ENCODE results near the gene KIF1C. TPM values are rescaled to one million over a fixed set of nuclear protein-coding genes. Genes with fewer than 3 reads are reported as not detected.

Gene KIF1C
- total RNA-seq, 1 experiment from 2014 or later: 85.6 TPM

DNA sequence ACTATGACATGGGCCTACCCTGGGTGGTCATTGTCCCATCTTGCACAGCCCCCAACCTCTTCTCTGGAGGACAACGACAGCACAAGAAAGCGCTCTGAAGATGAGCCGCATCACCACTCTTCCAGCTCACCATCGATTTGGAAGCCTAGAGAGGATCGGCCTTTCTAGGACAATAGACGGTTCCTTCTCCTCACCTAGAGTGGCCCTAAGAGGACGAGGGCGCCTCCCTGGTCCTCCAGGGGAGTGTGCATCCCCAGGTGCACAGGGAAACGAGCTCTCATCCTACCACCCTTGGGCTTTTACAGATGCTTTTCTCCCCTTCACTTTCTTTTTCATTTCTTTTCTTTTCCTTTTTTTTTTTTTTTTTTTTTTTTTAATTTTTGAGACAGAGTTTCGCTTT, 57.8 kb downstream of the KIF1C start:
- no peak overlapping the region for H4K8ac ChIP-seq (replicated peaks; ENCODE audit: insufficient read length, low read depth, low read length)
- no peak overlapping the region for H3K4me3 Mint-ChIP-seq
- no peaks in the 10 kb centered on the region; the same call in 1 of the 2 replicates for H3K27me3 ChIP-seq (ENCODE audit: insufficient read depth, low read length)
- no peak overlapping the region for H3K9ac ChIP-seq (ENCODE audit: extremely low read depth, insufficient read length, low read length)
- no peaks in the 10 kb centered on the region for H4K20me1 ChIP-seq (ENCODE audit: control insufficient read depth, insufficient read depth, insufficient read length)
- H3K79me1 ChIP-seq (ENCODE audit: insufficient read depth, low read depth, low read length, poor library complexity, severe bottlenecking): no peaks in the 10 kb centered on the region
- no peak overlapping the region for H3K27ac ChIP-seq (ENCODE audit: insufficient read length, low read depth, low read length)
- H3K36me3 Mint-ChIP-seq (ENCODE audit: insufficient read depth in 1 of 3, low read depth in 3 of 3): peaks cover 0 to 5% (median 2%) of the 10 kb centered on the region in 3 experiments; a peak in 3 of 7 replicates
- no peak overlapping the region for H2AFZ ChIP-seq (ENCODE audit: low read length)
- no peak overlapping the region for H2BK15ac ChIP-seq (ENCODE audit: low read depth, low read length)
- H3K9me3 ChIP-seq (ENCODE audit: control insufficient read depth, low read depth, low read length): no peaks in the 10 kb centered on the region
- H3K4ac ChIP-seq (ENCODE audit: low read depth, low read length): no peak overlapping the region
- H2AK5ac ChIP-seq (ENCODE audit: insufficient read length, low read length): no peak overlapping the region
- DNase-seq: no peak
- TF ChIP-seq, protein P1, sequence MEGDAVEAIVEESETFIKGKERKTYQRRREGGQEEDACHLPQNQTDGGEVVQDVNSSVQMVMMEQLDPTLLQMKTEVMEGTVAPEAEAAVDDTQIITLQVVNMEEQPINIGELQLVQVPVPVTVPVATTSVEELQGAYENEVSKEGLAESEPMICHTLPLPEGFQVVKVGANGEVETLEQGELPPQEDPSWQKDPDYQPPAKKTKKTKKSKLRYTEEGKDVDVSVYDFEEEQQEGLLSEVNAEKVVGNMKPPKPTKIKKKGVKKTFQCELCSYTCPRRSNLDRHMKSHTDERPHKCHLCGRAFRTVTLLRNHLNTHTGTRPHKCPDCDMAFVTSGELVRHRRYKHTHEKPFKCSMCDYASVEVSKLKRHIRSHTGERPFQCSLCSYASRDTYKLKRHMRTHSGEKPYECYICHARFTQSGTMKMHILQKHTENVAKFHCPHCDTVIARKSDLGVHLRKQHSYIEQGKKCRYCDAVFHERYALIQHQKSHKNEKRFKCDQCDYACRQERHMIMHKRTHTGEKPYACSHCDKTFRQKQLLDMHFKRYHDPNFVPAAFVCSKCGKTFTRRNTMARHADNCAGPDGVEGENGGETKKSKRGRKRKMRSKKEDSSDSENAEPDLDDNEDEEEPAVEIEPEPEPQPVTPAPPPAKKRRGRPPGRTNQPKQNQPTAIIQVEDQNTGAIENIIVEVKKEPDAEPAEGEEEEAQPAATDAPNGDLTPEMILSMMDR (conservative IDR thresholded peaks at IDR 0.05): peak; percentile 44; the same call in 2 of the 3 replicates
- peaks cover 30% of the 10 kb centered on the region for H3K27me3 Mint-ChIP-seq (ENCODE audit: low read depth)
- no peak overlapping the region for H2BK20ac ChIP-seq (ENCODE audit: low read depth, low read length, poor library complexity, severe bottlenecking)
- H3K4me1 Mint-ChIP-seq: no peaks in the 10 kb centered on the region
- H3K18ac ChIP-seq (ENCODE audit: insufficient read length, low read depth, low read length): no peak overlapping the region
- no peak overlapping the region for H2BK120ac ChIP-seq (ENCODE audit: low read depth, low read length, poor library complexity, severe bottlenecking)
- H3K23ac ChIP-seq (ENCODE audit: insufficient read length, low read depth, low read length): no peak overlapping the region
- no peak overlapping the region for H4K91ac ChIP-seq (ENCODE audit: insufficient read length, low read depth, low read length)
- no peak overlapping the region for H2BK12ac ChIP-seq (ENCODE audit: insufficient read length, low read depth, low read length)
- no peaks in the 10 kb centered on the region for H3K79me2 ChIP-seq (ENCODE audit: insufficient read depth, low read length)
- H3K14ac ChIP-seq (ENCODE audit: insufficient read depth, low read length): no peak overlapping the region
- H3K56ac ChIP-seq (ENCODE audit: insufficient read length, low read depth, low read length): no peak overlapping the region
- H3T11ph ChIP-seq (ENCODE audit: low read length): no peak overlapping the region
- H4K5ac ChIP-seq (ENCODE audit: insufficient read length, low read depth, low read length): no peak overlapping the region
- no CpG with 5 or more reads among the region's 10 CpGs for WGBS (ENCODE audit: extremely low coverage, insufficient read length, low lambda C conversion rate)
- H3K27ac Mint-ChIP-seq: no peak overlapping the region
- no peak overlapping the region for H2BK5ac ChIP-seq (ENCODE audit: insufficient read length, low read length)
- no peaks in the 10 kb centered on the region for H3K23me2 ChIP-seq (ENCODE audit: insufficient read length, low read depth, low read length, poor library complexity, severe bottlenecking)
- peaks cover 13 to 17% of the 10 kb centered on the region in 2 experiments for H3K9me3 Mint-ChIP-seq
- H3K4me1 ChIP-seq (ENCODE audit: insufficient read depth, low read length): no peaks in the 10 kb centered on the region
- no peak overlapping the region for H3K4me2 ChIP-seq (ENCODE audit: insufficient read depth, insufficient read length, low read length)

All from H9 (cell line).